CD4-positive, alpha-beta T cell treated with Interleukin-1 beta for 1 hour (primary cell): ENCODE measurements around the gene NFATC2.
A peak's percentile ranks its signal among the peaks of the same experiment; 100 is the strongest.

Experiments used
- DNase-seq, 2 donors: peaks; one replicate each; pipeline ENCODE4 v3.0.0-alpha.2; 2020 to 2022

NFATC2 gene

DNA sequence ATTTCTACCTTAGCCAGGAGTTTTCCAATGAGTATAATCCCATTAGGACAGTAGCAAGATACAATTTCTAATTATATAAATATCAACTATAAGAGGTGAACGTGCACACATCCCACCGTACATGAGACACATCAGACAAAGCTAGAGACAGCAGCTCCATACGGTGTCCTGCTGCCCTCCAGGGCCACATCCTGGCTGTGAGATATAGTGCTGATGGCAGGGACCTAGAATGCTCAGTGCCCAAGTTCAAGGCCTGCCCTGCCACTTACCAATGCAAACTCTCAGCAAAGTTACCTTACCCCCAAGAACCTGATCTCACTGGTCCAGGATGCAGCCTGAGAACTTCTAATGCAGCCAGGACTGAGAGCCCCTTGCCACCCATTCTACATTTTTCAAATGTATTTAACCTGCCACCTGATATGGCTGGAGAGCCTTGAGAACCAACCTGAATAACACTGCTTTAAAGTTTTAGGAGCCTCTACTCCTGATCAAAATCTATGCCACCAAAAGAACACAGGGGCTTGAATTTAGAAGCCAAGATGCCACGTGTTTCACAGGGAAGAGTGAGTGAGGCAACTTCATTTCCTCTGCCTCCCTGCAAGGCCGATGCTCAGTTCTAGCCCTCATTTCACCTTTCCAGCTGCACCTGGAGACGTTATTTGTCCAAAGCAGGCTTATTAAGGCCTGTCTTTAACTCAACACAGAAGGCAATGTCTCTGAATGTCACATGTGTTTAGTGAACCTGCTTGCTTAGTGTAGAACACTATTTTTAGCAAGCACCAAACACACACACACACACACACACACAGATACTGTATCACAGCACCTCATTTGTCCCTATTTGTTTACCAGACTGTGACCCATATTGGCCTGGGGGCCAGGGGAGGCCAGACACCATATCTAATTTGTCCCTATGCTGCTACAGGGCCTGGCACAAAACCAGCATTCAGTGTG, 6.1 kb downstream of the NFATC2 start:
- DNase-seq = no peak

- no peak for DNase-seq
These were observed 6.8 kb downstream of the NFATC2 start for GRCh38 chr20:51535674-51536073.

DNA sequence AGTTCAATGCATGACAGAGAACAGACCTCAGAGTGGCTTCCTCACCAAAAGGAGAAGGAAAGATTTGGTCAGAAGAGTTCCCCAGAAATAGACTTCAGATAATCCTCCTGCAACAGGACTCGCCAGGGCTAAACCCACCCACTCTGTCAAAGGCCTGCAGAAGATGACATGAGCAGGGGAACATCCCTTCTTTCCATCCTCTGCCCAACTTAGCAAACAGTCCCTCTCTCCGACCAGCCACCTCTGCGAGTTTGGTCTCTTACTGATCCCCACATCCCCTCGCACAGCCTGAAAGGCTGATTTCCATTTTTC, 7.5 kb downstream of the NFATC2 start:
- DNase-seq = no peak

DNA sequence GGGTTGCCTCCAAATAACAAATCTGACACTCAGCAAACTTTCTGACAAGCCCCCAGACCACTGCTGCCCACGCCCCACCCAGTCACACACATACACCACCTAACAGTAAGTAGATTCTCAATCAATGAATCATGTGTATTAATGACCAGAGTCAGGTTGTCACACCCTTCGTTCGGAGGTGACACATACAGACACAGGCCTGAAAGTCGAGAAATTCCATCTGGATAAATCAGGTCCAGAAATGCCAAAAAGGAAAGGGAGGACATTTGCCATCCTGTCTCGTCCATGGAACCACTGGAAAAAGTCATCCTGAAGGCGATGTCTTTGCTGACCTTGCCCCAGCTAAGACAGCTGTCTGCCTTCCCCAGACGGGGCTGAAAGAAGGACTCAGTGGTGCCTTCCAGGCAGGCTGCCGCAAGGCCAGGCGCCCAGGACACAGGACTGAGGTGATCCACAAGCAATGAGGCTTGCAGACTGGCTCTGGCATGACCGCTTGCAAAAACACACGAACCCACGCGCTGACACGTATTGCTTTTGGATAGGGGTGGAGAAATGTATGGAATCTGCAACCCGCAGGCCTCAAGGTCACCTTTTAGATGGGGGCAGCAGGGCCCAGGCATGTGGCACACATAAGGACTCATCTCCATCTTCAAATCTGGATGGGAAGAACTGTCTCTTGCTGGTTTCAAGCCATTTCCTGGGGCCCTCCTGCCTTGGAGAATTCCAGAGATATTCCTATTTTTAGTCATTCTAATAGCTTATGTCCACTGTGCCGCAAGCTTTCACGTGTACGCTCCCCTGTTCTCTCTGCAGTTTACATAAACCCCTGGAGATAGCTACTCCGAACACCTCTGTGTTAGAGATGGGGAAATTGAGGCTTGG, 9.0 kb downstream of the NFATC2 start:
- no peak for DNase-seq

GRCh38 chr20:51532577-51533191, 9.8 kb downstream of the NFATC2 start:
- DNase-seq = peak; percentile 48 to 53

DNA sequence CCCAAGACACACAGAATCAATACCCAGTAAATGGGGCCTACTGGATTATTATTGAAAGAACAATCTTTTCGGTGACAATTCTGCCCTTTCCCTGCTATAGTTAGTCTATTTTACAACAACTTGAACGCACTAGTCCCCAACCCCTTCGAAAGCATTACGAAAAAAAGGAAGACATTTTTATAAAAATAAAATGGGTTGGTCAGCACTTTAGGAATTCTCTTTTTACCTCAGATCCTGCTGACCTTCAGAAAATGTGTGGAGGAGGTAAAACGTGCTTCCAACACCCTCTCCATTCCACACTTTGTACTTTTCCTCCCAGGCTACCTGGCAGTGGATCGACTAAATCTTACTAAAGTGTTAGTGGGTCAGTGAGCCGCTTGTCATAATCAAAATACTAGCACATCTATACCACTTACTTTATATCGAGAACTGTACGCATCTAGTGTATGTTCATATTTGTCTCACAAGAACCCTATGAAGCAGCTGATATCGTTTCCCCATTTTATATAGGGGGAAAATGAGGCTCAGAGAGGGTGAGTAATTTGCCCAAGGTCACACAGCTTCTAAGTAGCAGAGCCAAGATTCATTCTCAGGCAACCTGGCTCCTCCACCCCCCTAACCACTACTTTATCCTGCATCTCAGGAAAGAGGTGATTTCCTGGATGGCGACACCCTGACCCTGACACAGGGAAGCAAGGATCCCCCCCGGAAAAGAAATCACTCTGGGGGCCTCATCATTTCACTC, 10.6 kb downstream of the NFATC2 start:
- DNase-seq = no peak

- peak; percentile 65 to 71 for DNase-seq
These were observed 11.3 kb downstream of the NFATC2 start for GRCh38 chr20:51531141-51531710.

DNA sequence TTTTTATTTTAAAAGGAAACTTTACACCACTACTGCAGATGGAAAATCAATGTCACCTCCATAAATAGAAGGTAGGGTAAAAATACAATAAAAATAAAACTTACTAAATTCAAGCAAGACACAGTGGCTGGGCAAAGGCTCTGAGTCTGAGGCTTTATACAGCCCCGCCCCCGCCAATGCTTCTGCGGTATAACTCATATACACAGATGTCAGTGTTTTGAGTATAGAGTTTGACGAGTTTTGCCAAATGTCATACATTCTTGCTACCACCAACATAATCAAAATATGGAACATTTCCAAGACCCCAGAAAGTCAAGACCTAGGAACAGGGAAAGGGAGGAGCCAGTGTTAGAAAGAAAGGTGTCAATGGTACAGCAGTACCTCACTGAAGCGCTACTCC, 12.8 kb downstream of the NFATC2 start:
- DNase-seq = peak; percentile 45 to 61

DNA sequence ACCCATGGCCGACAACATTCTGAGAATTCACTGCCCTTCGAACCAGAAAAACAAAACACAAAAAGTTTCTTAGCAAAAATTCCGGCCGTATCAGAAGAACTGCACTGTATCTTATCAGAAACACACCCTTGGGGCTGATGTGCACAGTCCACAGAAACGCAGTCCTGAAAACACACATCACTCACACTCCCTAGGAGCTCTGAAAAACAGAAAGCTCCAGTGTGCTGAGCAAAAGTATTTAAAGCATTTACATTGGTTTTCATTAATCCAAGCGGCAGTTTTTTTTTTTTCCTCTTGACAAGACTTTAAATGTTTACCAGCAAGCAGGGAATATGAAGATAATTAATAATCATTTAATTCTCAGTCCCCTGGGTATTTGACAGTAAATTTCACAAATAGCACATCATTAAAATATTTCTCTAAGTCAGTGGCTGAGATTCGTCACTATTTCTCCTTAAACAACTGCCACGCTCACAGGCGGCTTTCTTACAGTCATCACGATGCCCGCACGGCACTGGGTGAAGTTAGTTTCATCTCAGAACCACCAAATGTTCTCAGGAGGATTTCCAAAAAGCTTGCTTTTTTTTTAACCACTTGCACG, 13.3 kb downstream of the NFATC2 start:
- peak in 1 of 2 donors; percentile 37 for DNase-seq

DNA sequence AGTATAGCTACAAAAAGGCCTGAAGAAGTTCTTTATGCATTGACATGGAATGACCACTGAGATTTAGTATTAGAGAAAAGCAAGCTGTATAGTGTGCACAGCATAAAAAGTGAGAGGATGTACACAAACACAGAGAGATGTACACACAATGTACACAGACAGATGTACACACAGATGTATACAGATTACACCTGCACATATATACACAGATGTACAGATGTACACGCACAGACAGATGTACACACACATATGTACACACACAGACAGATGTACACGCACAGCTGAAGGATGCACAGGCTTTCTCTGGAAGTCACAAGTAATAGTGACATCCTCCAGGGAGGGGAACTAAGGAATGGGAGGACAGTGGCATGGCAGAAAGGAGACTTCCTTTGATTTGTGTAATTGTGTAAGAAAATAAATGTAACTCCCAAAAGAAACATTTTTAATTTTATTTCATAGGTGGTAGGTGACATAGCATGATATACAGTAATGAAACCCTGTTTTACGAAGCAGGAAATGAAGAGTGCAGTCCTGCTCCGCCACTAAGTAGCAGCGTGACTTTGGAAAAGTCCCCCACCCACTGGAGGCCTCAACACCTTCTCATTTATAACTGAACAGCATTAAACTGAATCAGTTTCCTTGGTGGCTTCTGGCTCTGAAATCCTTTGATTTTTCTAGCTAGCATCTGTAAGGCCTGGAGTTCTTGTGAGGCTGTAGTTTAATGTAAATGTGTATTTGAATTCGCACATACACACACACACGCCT, 14.1 kb downstream of the NFATC2 start:
- peak; percentile 24 to 55 for DNase-seq

- no peak for DNase-seq
These were observed 15.8 kb downstream of the NFATC2 start for GRCh38 chr20:51526754-51527153.

- DNase-seq = no peak
These were observed 16.4 kb downstream of the NFATC2 start for GRCh38 chr20:51526106-51526470.

DNA sequence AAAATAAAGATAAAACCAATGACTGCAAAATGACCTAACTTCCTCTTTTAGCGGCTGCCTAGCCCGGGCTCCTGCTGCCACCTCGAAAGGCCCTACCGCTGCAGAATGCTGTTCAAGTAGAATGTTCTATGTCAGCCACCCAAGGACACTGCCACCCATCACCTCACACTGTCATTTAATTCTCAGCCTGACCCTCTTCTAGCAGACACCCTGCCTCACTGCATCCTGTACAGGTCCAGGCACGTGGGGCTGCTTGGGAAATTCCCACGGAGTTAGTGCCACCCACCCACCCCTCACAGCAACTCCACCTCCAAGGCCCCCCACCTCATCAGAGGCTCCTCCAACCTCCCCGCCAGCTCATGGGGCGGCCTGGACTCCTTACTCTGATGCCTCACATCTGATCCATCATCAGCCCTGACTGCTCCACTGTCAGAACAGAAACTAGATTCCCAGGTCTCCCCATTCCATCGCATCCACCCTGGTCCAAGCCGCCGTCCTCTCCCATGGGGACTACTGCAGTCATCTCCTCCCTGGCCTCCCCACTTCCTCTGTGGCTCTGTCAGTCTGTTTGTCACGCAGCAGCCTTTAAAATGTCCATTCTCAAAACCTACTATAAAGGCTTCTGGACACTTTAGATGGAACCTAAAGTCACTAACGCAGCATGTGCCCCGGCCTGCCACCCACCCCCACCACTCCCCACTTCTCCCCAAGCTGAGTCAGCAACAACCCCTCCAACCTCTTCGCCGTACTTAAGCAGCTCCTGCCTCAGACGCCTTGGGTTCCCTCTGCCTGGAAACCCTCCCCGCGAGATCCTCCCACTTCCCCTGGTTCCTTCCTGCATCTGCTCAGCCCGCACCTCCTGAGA, 17.0 kb downstream of the NFATC2 start:
- peak; percentile 62 to 68 for DNase-seq

DNA sequence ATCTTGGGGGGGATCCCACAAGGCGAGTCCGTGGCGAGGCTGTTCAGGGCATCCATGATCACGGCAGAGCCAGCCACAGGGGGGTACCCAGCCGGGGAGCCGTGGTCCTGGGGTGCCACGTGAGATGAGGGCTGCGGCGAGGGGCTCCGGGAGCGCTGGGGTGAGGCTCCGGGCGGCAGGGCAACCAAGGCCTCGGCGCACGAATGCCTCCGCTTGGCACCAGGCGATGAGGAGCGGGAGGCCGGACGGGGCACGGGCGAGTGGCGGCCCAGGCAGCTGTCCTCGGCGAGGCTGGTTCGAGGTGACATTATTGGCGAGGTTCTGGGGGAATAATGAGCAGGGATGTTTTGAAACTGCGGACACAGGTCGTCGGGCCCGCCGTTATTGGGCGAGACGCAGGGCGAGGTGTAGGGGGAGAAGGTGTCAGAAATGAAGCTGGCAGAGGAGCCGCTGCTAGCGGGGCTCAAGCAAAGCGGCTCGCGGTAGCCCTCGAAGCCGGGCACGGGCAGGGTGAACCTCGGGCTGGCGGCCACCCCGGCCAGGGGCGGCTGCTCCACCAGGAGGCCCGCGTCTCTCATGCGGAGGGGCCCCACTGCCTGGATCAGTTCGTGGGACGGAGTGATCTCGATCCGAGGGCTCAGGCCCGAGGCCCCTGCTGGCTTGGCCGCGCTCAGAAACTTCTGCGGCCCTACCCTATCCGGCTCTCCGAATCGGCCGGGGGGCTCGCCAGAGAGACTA, 19.1 kb downstream of the NFATC2 start:
- DNase-seq = no peak

DNA sequence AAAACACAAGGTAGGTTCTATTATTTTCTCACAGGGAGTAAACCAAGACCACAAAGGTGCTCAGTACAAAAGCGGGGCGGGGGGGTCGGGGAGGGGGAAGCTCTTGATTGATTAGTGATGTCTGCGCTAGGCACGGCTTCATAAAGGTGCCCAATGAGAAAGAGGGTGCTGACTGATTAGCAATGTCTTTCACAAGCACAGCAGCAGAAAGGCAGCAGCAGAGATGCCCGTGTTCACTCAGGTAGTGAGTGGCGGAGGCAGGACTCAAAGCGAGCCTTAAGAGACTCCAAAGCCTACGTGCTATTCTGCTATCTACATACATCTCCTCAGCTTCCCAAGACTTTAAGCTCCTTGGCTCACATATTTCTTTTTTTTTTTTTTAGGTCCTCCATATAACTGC, 20.3 kb downstream of the NFATC2 start:
- DNase-seq = no peak

- DNase-seq = no peak
These were observed 24.7 kb downstream of the NFATC2 start for GRCh38 chr20:51517839-51518238.

- no peak for DNase-seq
These were observed 25.7 kb downstream of the NFATC2 start for GRCh38 chr20:51516855-51517254.

DNA sequence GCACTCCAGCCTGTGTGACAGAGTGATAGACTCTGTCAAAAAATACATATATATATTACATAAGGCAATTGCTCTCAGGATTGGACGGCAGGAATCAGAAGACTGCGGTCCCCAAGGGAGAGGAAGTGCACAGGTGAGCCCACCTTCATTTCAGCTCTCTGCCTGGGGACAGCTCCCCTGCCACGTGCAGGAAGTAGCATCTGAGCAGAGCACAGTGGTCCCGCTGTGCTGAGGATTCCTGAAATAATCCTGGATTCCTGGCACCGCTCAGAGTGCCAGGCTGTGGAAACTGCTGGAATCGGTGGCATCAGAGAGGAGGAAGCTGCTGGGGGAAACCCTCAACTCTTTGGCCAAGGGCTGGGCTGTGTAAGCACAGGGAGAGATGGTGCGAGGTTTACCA, 27.7 kb downstream of the NFATC2 start:
- no peak for DNase-seq

DNA sequence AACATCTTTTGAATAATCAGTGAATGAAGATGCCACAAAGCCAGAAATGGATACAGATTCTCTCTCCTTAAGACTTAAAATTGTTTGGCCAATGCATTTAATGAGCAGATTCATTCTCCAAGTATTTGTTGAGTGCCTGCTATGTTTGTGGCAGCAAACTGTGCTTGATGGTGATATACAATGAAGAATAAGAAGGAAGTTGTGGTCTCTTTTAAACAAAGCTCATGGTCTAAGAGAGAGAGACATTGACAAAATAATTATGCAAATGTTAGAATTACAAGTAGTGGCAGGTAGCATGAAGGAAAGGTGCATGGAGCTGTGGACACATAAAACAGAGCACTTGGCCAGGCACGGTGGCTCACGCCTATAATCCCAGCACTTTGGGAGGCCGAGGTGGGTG, 28.3 kb downstream of the NFATC2 start:
- no peak for DNase-seq
